HUES6 (cell line): ENCODE measurements around the gene CYP4F2.
"Not testable (repeated sequence)": the region's sequence is repeated elsewhere in the genome, so short reads cannot be mapped to it uniquely, and the experiment has no call there.

Source experiments
- H3K27ac ChIP-seq: 2 replicates; pipeline ENCODE4 v1.7.0; 2013; ENCODE audit warnings: low read depth, mild to moderate bottlenecking, low read length, inconsistent platforms
- H3K27me3 ChIP-seq: 2 replicates; pipeline ENCODE4 v1.6.1; 2013; ENCODE audit warnings: low read length; ENCODE audit not compliant: control insufficient read depth, insufficient read depth
- H3K36me3 ChIP-seq: 2 replicates; pipeline ENCODE4 v1.6.1; 2013; ENCODE audit warnings: low read length; ENCODE audit not compliant: control insufficient read depth, insufficient read depth
- H3K4me1 ChIP-seq: 2 replicates; pipeline ENCODE4 v1.6.1; 2013; ENCODE audit warnings: low read length; ENCODE audit not compliant: control insufficient read depth, insufficient read depth
- H3K4me3 ChIP-seq: 2 replicates; pipeline ENCODE4 v1.5.1; 2013; ENCODE audit warnings: low read depth, low read length
- H3K9ac ChIP-seq: one replicate; pipeline ENCODE4 v1.6.1; 2013; ENCODE audit warnings: mild to moderate bottlenecking, low read length
- H3K9me3 ChIP-seq: 2 replicates; pipeline ENCODE4 v1.6.1; 2013; ENCODE audit warnings: low read depth, low read length; ENCODE audit not compliant: control insufficient read depth, insufficient read depth

The CYP4F2 gene

GRCh38 chr19:15885167-15885566 is 12.7 kb downstream of the CYP4F2 start:
- H3K9me3 ChIP-seq, result peaks cover 3% of the 10 kb centered on the region; the same call in 1 of the 2 replicates

GRCh38 chr19:15883329-15883728 is 14.5 kb downstream of the CYP4F2 start:
- not testable (repeated sequence) for H3K4me3 ChIP-seq, H3K36me3 ChIP-seq, H3K27ac ChIP-seq, H3K9me3 ChIP-seq, H3K4me1 ChIP-seq, H3K9ac ChIP-seq
- H3K27me3 ChIP-seq, result peaks cover 13% of the 10 kb centered on the region

More at GRCh38 chr19:15885167-15885566, 12.7 kb downstream of the CYP4F2 start:
- Histone ChIP-seq H3K9ac (no peak overlapping the region), H3K27ac (no peak overlapping the region), H3K36me3 (no peaks in the 10 kb centered on the region), H3K27me3 (peaks cover 16% of the 10 kb centered on the region), H3K4me1 (no peaks in the 10 kb centered on the region), H3K4me3 (no peak overlapping the region)

GRCh38 chr19:15874821-15875474 is 22.9 kb downstream of the CYP4F2 start:
- Histone ChIP-seq H3K4me3 (no peak overlapping the region), H3K4me1 (no peaks in the 10 kb centered on the region), H3K27ac (no peak overlapping the region), H3K27me3 (no peaks in the 10 kb centered on the region; the same call in 1 of the 2 replicates), H3K9me3 (no peaks in the 10 kb centered on the region), H3K9ac (no peak overlapping the region), H3K36me3 (no peaks in the 10 kb centered on the region)

GRCh38 chr19:15873771-15874170 is 24.1 kb downstream of the CYP4F2 start:
- not testable (repeated sequence) for H3K4me3 ChIP-seq, H3K4me1 ChIP-seq, H3K9me3 ChIP-seq, H3K27ac ChIP-seq, H3K27me3 ChIP-seq, H3K36me3 ChIP-seq, H3K9ac ChIP-seq

GRCh38 chr19:15871570-15871969 is 26.3 kb downstream of the CYP4F2 start:
- Histone ChIP-seq H3K9ac (no peak overlapping the region), H3K27ac (no peak overlapping the region), H3K27me3 (no peaks in the 10 kb centered on the region), H3K36me3 (no peaks in the 10 kb centered on the region), H3K9me3 (no peaks in the 10 kb centered on the region), H3K4me1 (peaks cover 5% of the 10 kb centered on the region), H3K4me3 (0 out of 2 replicates have a peak overlapping the region, but pooled peaks have one; percentile 6)

GRCh38 chr19:15869873-15870272 is 28.0 kb downstream of the CYP4F2 start:
- Histone ChIP-seq H3K27me3 (no peaks in the 10 kb centered on the region), H3K9me3 (no peaks in the 10 kb centered on the region), H3K36me3 (no peaks in the 10 kb centered on the region), H3K27ac (no peak overlapping the region), H3K9ac (no peak overlapping the region), H3K4me1 (peaks cover 5% of the 10 kb centered on the region), H3K4me3 (no peak overlapping the region)

- no peaks in the 10 kb centered on the region for H3K27me3 ChIP-seq
- H3K36me3 ChIP-seq, result no peaks in the 10 kb centered on the region
- no peaks in the 10 kb centered on the region for H3K9me3 ChIP-seq
- H3K4me1 ChIP-seq, result peaks cover 5% of the 10 kb centered on the region
- no peak overlapping the region for H3K4me3 ChIP-seq
- H3K27ac ChIP-seq, result no peak overlapping the region
- H3K9ac ChIP-seq, result no peak overlapping the region
Observed at GRCh38 chr19:15869109-15869555, 28.7 kb downstream of the CYP4F2 start.

- Histone ChIP-seq H3K9ac (no peak overlapping the region), H3K4me1 (peaks cover 7% of the 10 kb centered on the region), H3K9me3 (no peaks in the 10 kb centered on the region; the same call in 1 of the 2 replicates), H3K36me3 (no peaks in the 10 kb centered on the region), H3K27ac (no peak overlapping the region), H3K4me3 (no peak overlapping the region), H3K27me3 (no peaks in the 10 kb centered on the region)
Observed at GRCh38 chr19:15866636-15867035, 31.2 kb downstream of the CYP4F2 start.

- no peaks in the 10 kb centered on the region for H3K36me3 ChIP-seq
- H3K4me1 ChIP-seq, result peaks cover 7% of the 10 kb centered on the region
- H3K9me3 ChIP-seq, result no peaks in the 10 kb centered on the region; the same call in 1 of the 2 replicates
- no peak overlapping the region for H3K9ac ChIP-seq
- no peaks in the 10 kb centered on the region; the same call in 1 of the 2 replicates for H3K27me3 ChIP-seq
- H3K4me3 ChIP-seq, result no peak overlapping the region
- H3K27ac ChIP-seq, result no peak overlapping the region
Observed at GRCh38 chr19:15864824-15865223, 33.0 kb downstream of the CYP4F2 start.

- H3K4me3 ChIP-seq, result no peak overlapping the region
- H3K9me3 ChIP-seq, result no peaks in the 10 kb centered on the region; the same call in 1 of the 2 replicates
- peaks cover 2% of the 10 kb centered on the region; the same call in 1 of the 2 replicates for H3K4me1 ChIP-seq
- no peaks in the 10 kb centered on the region; the same call in 1 of the 2 replicates for H3K27me3 ChIP-seq
- H3K9ac ChIP-seq, result no peak overlapping the region
- no peaks in the 10 kb centered on the region for H3K36me3 ChIP-seq
- no peak overlapping the region for H3K27ac ChIP-seq
Observed at GRCh38 chr19:15863272-15863671, 34.6 kb downstream of the CYP4F2 start.

- Histone ChIP-seq H3K4me3 (0 out of 2 replicates have a peak overlapping the region, but pooled peaks have one; percentile 5), H3K9me3 (no peaks in the 10 kb centered on the region; the same call in 1 of the 2 replicates)
Observed at GRCh38 chr19:15862444-15862843, 35.4 kb downstream of the CYP4F2 start.

More at GRCh38 chr19:15862444-15862843, 35.4 kb downstream of the CYP4F2 start:
- no peak overlapping the region for H3K9ac ChIP-seq
- no peaks in the 10 kb centered on the region; the same call in 1 of the 2 replicates for H3K27me3 ChIP-seq
- no peaks in the 10 kb centered on the region for H3K36me3 ChIP-seq
- no peak overlapping the region for H3K27ac ChIP-seq
- H3K4me1 ChIP-seq, result peaks cover 2% of the 10 kb centered on the region; the same call in 1 of the 2 replicates
